ENCODE data around the gene GNPAT. TPM values are rescaled to one million over a fixed set of nuclear protein-coding genes. Genes with fewer than 3 reads are reported as not detected.

Gene GNPAT
- total RNA-seq, 3 donors from 2014 or later = 31.1 to 40.8 (median 35.8) TPM

DNA sequence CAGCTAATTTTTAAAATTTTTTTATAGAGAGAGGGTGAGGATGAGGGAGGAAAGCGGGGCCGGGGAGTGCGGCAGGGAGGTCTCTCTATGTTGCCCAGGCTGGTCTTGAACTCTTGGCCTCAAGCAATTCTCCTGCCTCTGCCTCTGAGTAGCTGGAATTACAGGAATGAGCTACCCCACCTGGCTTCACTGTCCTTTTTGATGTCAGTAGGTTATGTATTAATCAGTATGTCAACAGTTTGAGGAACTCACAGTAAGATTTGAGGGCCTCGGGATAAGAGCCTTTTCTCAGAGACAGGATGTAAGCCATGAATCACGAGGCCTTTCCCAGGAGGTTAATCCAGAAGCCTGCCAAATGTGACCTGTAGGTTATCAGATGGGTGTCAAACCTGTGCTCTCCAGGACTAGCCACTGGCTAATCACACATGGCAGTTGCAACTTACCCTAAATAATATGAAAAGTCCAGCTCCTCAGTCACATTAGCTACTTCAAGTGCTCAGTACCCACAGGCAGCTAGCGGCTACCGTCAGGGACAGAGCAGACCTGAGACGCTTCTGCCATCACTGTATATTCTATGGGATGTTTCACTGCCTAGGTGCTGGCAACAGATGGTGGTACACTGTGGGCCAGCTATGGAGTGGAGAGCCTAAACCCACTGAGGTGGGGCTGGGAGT lies 46.0 kb upstream of the GNPAT start:
- no peak for DNase-seq (ENCODE audit: low spot score in 2 of 2)
- Histone ChIP-seq H3K27ac (no peak overlapping the region), H3K4me1 (no peaks in the 10 kb centered on the region), H3K4me3 (no peak overlapping the region), H3K36me3 (no peaks in the 10 kb centered on the region), H3K27me3 (peaks cover 0 to 7% of the 10 kb centered on the region in 2 donors), H3K9me3 (no peaks in the 10 kb centered on the region)
- TF ChIP-seq POLR2AphosphoS5 (IDR thresholded peaks at IDR 0.05) (no peak), POLR2A (IDR thresholded peaks at IDR 0.05) (no peak)
- TF ChIP-seq, protein P1, sequence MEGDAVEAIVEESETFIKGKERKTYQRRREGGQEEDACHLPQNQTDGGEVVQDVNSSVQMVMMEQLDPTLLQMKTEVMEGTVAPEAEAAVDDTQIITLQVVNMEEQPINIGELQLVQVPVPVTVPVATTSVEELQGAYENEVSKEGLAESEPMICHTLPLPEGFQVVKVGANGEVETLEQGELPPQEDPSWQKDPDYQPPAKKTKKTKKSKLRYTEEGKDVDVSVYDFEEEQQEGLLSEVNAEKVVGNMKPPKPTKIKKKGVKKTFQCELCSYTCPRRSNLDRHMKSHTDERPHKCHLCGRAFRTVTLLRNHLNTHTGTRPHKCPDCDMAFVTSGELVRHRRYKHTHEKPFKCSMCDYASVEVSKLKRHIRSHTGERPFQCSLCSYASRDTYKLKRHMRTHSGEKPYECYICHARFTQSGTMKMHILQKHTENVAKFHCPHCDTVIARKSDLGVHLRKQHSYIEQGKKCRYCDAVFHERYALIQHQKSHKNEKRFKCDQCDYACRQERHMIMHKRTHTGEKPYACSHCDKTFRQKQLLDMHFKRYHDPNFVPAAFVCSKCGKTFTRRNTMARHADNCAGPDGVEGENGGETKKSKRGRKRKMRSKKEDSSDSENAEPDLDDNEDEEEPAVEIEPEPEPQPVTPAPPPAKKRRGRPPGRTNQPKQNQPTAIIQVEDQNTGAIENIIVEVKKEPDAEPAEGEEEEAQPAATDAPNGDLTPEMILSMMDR (IDR thresholded peaks at IDR 0.05) = no peak
- intact Hi-C loops (cut with DNase I; ENCODE audit: low total_unique reads) = no loop called here

DNA sequence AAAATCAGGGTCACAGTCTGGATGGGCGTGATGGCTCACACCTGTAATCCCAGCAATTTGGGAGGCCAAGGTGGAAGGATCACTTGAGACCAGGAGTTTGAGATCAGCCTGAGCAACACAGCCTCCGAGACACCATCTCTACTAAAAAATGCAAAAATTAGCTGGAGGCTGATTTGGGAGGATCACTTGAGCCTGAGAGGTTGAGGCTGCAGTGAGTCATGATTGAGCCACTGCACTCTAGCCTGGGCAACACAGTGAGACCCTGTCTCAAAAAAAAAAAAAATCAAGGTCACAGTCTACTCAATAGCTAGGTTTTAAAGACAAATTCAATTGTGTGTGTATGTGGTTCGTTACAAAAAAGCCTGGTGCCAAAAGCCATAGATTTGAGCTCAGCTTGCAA lies 44.7 kb upstream of the GNPAT start:
- no peaks in the 10 kb centered on the region for H3K9me3 ChIP-seq
- H3K4me1 ChIP-seq = no peaks in the 10 kb centered on the region
- peaks cover 0 to 8% of the 10 kb centered on the region in 2 donors for H3K27me3 ChIP-seq
- no peak for DNase-seq (ENCODE audit: low spot score in 2 of 2)
- no peak overlapping the region for H3K4me3 ChIP-seq
- TF ChIP-seq, protein P1 (IDR thresholded peaks at IDR 0.05) = no peak
- no peak for TF ChIP-seq POLR2AphosphoS5 (IDR thresholded peaks at IDR 0.05)
- no peak for TF ChIP-seq POLR2A (IDR thresholded peaks at IDR 0.05)
- no peaks in the 10 kb centered on the region for H3K36me3 ChIP-seq
- intact Hi-C loops (cut with DNase I; ENCODE audit: low total_unique reads) = no loop called here
- no peak overlapping the region for H3K27ac ChIP-seq

DNA sequence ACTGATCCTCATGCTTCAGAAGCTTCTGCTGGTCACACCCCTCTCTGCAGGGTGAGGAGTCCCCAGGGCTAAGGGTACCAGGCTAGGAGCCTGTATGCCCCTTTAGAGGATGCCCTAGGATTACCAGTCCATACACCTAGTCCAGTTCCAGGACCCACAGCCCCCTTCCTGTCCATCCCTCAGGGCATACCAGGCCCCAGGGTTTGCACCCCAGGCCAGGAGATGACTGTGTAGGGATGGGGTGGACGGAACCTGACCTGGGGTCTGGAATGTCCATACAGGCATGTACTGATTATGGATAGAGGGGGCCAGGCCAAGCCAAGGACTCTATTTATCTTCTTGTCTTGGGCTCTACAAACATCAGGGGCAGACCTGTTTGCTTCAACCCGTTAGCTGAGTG lies 44.3 kb upstream of the GNPAT start:
- Histone ChIP-seq H3K4me1 (no peaks in the 10 kb centered on the region), H3K27ac (no peak overlapping the region), H3K36me3 (no peaks in the 10 kb centered on the region), H3K27me3 (peaks cover 0 to 11% of the 10 kb centered on the region in 2 donors), H3K9me3 (no peaks in the 10 kb centered on the region), H3K4me3 (no peak overlapping the region)
- no peak for DNase-seq (ENCODE audit: low spot score in 2 of 2)
- no peak for TF ChIP-seq POLR2AphosphoS5 (IDR thresholded peaks at IDR 0.05)
- TF ChIP-seq, protein P1 (IDR thresholded peaks at IDR 0.05) = no peak
- TF ChIP-seq POLR2A (IDR thresholded peaks at IDR 0.05) = no peak
- intact Hi-C loops (cut with DNase I; ENCODE audit: low total_unique reads) = no loop called here

DNA sequence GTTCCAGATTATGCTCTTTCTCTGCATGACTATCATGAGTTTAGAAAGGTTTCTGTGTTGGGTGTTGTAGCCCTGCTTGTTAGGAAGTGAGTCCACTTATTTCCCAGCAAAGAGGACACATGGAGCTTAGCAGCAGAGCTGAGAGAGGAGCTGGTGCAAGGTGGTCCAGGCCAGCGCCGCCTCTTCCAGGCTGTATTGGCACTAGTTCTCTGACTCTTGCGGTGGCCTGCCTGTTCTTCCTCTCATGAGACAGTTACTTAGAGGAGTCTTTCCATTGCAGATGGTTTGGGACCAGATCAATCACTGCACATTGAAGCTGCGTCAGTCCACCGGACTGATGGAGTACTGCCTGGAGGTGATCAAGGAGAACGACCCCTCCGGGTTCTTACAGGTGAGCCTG lies 41.1 kb upstream of the GNPAT start:
- Histone ChIP-seq H3K27me3 (peaks cover 0 to 22% of the 10 kb centered on the region in 2 donors), H3K36me3 (no peaks in the 10 kb centered on the region), H3K4me3 (no peak overlapping the region), H3K9me3 (no peaks in the 10 kb centered on the region), H3K27ac (no peak overlapping the region), H3K4me1 (no peaks in the 10 kb centered on the region)
- TF ChIP-seq, protein P1 (IDR thresholded peaks at IDR 0.05) = no peak
- TF ChIP-seq POLR2A (IDR thresholded peaks at IDR 0.05) (no peak), POLR2AphosphoS5 (IDR thresholded peaks at IDR 0.05) (no peak)
- no peak for DNase-seq (ENCODE audit: low spot score in 2 of 2)
- intact Hi-C loops (cut with DNase I; ENCODE audit: low total_unique reads) = no loop called here

DNA sequence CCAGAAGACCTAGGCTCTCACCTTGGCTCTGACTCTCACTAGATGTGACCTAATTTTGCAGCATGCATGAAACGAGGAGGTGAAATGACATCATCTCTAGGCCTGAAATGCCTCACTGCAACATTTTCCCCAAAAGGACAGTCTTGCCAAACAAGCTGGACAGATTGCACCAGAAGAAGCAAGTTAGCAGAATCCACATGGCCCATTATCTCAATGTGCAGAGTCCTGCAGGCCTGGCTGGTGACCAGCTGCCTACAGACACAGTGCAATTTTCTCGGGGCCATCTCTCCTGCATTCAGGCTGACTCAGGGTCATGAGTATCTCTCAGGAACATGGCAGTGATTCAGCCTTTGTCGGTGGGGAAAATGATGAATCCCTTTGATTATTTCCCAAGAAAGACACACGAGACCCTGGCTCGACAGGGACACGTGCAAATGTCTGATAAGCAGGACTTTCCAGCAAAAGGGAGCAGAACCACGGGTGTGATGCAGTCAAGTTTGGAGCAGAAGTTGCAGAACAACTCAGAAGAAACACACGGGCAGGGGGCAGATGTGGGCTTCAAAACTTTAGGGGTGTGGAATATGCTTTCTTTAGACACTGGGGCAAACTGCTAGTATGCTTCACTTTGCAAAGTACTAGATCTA lies 40.5 kb upstream of the GNPAT start:
- H3K4me1 ChIP-seq = no peaks in the 10 kb centered on the region
- no peak overlapping the region for H3K4me3 ChIP-seq
- H3K36me3 ChIP-seq = no peaks in the 10 kb centered on the region
- intact Hi-C loops (cut with DNase I; ENCODE audit: low total_unique reads) = no loop called here
- DNase-seq (ENCODE audit: low spot score in 2 of 2) = no peak
- no peaks in the 10 kb centered on the region for H3K9me3 ChIP-seq
- TF ChIP-seq POLR2AphosphoS5 (IDR thresholded peaks at IDR 0.05) (no peak), POLR2A (IDR thresholded peaks at IDR 0.05) (no peak)
- TF ChIP-seq, protein P1 (IDR thresholded peaks at IDR 0.05) = no peak
- H3K27me3 ChIP-seq = peaks cover 0 to 22% of the 10 kb centered on the region in 2 donors
- no peak overlapping the region for H3K27ac ChIP-seq

Data from breast epithelium (tissue), 4 donors.